Trophoblast cell (in vitro differentiated cells and primary cell): ENCODE measurements around the gene KCNJ6. TPM values are rescaled to one million over a fixed set of nuclear protein-coding genes. Genes with fewer than 3 reads are reported as not detected.

Experiments
- DNase-seq, 2 donors: peaks; one replicate each; pipeline ENCODE4 v3.0.0-alpha.2; 2016
- H2AFZ ChIP-seq: 2 replicates; pipeline ENCODE4 v1.6.1; 2013; ENCODE audit warnings: low read length, moderate library complexity, mild to moderate bottlenecking; ENCODE audit not compliant: insufficient read depth, poor library complexity
- H2AK5ac ChIP-seq: 2 replicates; pipeline ENCODE4 v1.6.1; 2013; ENCODE audit warnings: mild to moderate bottlenecking, low read length
- H2BK120ac ChIP-seq: 2 replicates; pipeline ENCODE4 v1.6.1; 2013; ENCODE audit warnings: low read length, mild to moderate bottlenecking, moderate library complexity; ENCODE audit not compliant: insufficient read depth, poor library complexity
- H2BK12ac ChIP-seq: 2 replicates; pipeline ENCODE4 v1.6.1; 2013; ENCODE audit warnings: mild to moderate bottlenecking, low read length, moderate library complexity
- H2BK5ac ChIP-seq: 2 replicates; pipeline ENCODE4 v1.6.1; 2013; ENCODE audit warnings: low read length, low read depth, moderate library complexity, mild to moderate bottlenecking; ENCODE audit not compliant: poor library complexity
- H3K14ac ChIP-seq: 2 replicates; pipeline ENCODE4 v1.6.1; 2013; ENCODE audit warnings: mild to moderate bottlenecking, low read length
- H3K18ac ChIP-seq: 2 replicates; pipeline ENCODE4 v1.6.1; 2013; ENCODE audit warnings: mild to moderate bottlenecking, low read length
- H3K23ac ChIP-seq: 2 replicates; pipeline ENCODE4 v1.6.1; 2013; ENCODE audit warnings: low read length
- H3K27ac ChIP-seq: 2 replicates; pipeline ENCODE4 v1.5.1; 2013; ENCODE audit warnings: low read depth, mild to moderate bottlenecking, inconsistent platforms, low read length, moderate library complexity
- H3K27me3 ChIP-seq: 2 replicates; pipeline ENCODE4 v1.6.1; 2013; ENCODE audit warnings: inconsistent platforms, mild to moderate bottlenecking, low read length, moderate library complexity; ENCODE audit not compliant: insufficient read depth
- H3K36me3 ChIP-seq, 2 experiments: 1 replicate in 1 of 2; 2 replicates in 1 of 2; pipeline ENCODE4 v1.6.1; 2013; ENCODE audit warnings: low read length in 2 of 2, mild to moderate bottlenecking in 2 of 2, moderate library complexity in 1 of 2; ENCODE audit not compliant: insufficient read depth in 2 of 2, control insufficient read depth in 1 of 2
- H3K4ac ChIP-seq: 2 replicates; pipeline ENCODE4 v1.6.1; 2013; ENCODE audit warnings: low read depth, mild to moderate bottlenecking, low read length, moderate library complexity
- H3K4me1 ChIP-seq, 2 experiments: 1 replicate in 1 of 2; 2 replicates in 1 of 2; pipeline ENCODE4 v1.6.1; 2013; ENCODE audit warnings: low read length in 2 of 2, mild to moderate bottlenecking in 2 of 2, moderate library complexity in 1 of 2; ENCODE audit not compliant: insufficient read depth in 2 of 2, control insufficient read depth in 1 of 2
- H3K4me2 ChIP-seq: 2 replicates; pipeline ENCODE4 v1.6.1; 2013; ENCODE audit warnings: inconsistent platforms, mild to moderate bottlenecking, low read length, moderate library complexity
- H3K4me3 ChIP-seq: 2 replicates; pipeline ENCODE4 v1.5.1; 2013; ENCODE audit warnings: mild to moderate bottlenecking, low read depth, low read length, inconsistent platforms
- H3K79me1 ChIP-seq: one replicate; pipeline ENCODE4 v1.6.1; 2013; ENCODE audit warnings: low read length
- H3K79me2 ChIP-seq: 2 replicates; pipeline ENCODE4 v1.6.1; 2013; ENCODE audit warnings: low read length, mild to moderate bottlenecking; ENCODE audit not compliant: control insufficient read depth, insufficient read depth, poor library complexity
- H3K9ac ChIP-seq: 2 replicates; pipeline ENCODE4 v1.6.1; 2013; ENCODE audit warnings: mild to moderate bottlenecking, low read length
- H3K9me3 ChIP-seq: 2 replicates; pipeline ENCODE4 v1.6.1; 2013; ENCODE audit warnings: low read depth, mild to moderate bottlenecking, control low read depth, inconsistent platforms, low read length; ENCODE audit not compliant: insufficient read depth
- H4K12ac ChIP-seq: 2 replicates; pipeline ENCODE4 v1.6.1; 2013; ENCODE audit warnings: low read depth, mild to moderate bottlenecking, low read length, moderate library complexity
- H4K8ac ChIP-seq: 2 replicates; pipeline ENCODE4 v1.6.1; 2013; ENCODE audit warnings: low read depth, mild to moderate bottlenecking, low read length, moderate library complexity
- H4K91ac ChIP-seq: one replicate; pipeline ENCODE4 v1.6.1; 2013; ENCODE audit warnings: low read depth, mild to moderate bottlenecking, low read length, moderate library complexity
- WGBS: extraction: QIAGEN DNeasy Blood & Tissue Kit; methylation state at CpG from one replicate; pipeline ENCODE4 v1.1.7; 2013; ENCODE audit warnings: missing lambda C conversion rate; ENCODE audit not compliant: insufficient read length, insufficient coverage; ENCODE audit errors: extremely low coverage; 5-methylcytosine and 5-hydroxymethylcytosine counted together
- polyA plus RNA-seq: library from polyadenylated mRNA; stranded (reverse); fragments of 200-250 nt; gene quantifications from 2 replicates; pipeline ENCODE4 v1.2.3, GENCODE V29; 2013

KCNJ6 gene, protein sequence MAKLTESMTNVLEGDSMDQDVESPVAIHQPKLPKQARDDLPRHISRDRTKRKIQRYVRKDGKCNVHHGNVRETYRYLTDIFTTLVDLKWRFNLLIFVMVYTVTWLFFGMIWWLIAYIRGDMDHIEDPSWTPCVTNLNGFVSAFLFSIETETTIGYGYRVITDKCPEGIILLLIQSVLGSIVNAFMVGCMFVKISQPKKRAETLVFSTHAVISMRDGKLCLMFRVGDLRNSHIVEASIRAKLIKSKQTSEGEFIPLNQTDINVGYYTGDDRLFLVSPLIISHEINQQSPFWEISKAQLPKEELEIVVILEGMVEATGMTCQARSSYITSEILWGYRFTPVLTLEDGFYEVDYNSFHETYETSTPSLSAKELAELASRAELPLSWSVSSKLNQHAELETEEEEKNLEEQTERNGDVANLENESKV
- 0.10 TPM in 2 replicates for polyA plus RNA-seq

DNA sequence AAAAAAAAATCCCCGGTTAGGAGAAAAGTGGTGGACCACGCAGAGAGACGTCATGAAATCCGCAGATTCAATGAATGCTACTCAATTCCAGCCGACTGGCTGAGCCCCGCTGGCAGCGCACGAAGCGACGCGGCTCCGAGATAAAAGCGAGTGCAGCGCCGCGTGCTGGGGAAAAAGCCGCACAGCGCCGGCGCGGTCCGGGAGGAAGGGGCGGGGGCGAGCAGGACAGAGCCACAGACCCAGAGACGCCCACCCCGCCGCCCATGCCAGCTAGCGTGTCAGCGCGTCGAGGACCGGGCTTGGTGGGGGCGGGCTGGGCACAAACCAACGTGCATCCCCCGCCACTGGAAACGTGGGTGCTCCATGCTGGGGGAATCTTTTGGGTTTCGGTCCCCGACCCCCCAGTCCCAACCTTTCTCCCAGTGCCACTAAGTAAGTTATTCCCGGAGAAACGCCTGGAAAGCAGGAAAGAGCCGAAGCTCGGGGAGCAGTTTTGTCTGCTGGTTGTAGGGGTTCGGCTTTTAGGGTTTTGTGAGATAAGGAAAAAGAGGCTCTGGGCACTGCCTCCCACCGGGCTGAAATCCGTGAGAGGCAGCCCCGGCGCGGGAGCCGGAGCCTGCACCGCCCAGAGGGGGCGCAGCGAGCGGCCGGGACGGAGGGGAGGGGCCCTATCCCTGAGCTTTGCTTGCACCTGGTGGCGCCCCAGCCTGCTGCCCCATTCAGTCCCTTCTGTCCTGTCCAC, at the start of gene KCNJ6:
Gene KCNJ6 (minus strand): TSS at position 148 of the 742 bp plus-strand sequence. CDS start 75,775 bp downstream, outside the sequence.
- H3K4me1 ChIP-seq: peaks cover 0 to 7% of the 10 kb centered on the region in 2 experiments
- no peaks in the 10 kb centered on the region for H3K79me2 ChIP-seq
- H3K14ac ChIP-seq: no peak within 1 kb of the TSS
- H3K36me3 ChIP-seq: no peaks in the 10 kb centered on the region
- peak; percentile 42 to 64 for DNase-seq
- H3K4me3 ChIP-seq: peak within 1 kb of the TSS; percentile 67
- WGBS: no CpG with 5 or more reads among the region's 56 CpGs
- H3K18ac ChIP-seq: no peak within 1 kb of the TSS
- H3K4me2 ChIP-seq: peak within 1 kb of the TSS; percentile 96
- H4K91ac ChIP-seq: no peak within 1 kb of the TSS
- peak within 1 kb of the TSS; percentile 16 for H4K8ac ChIP-seq
- no peak within 1 kb of the TSS for H2BK120ac ChIP-seq
- H2BK12ac ChIP-seq: no peak within 1 kb of the TSS
- H3K27ac ChIP-seq: no peak within 1 kb of the TSS
- no peaks in the 10 kb centered on the region for H3K9me3 ChIP-seq
- H2AK5ac ChIP-seq: no peak within 1 kb of the TSS
- H2AFZ ChIP-seq: peak within 1 kb of the TSS; percentile 69
- no peak within 1 kb of the TSS for H2BK5ac ChIP-seq
- peaks cover 11% of the 10 kb centered on the region for H3K27me3 ChIP-seq
- H3K79me1 ChIP-seq: no peaks in the 10 kb centered on the region
- no peak within 1 kb of the TSS for H4K12ac ChIP-seq
- no peak within 1 kb of the TSS for H3K23ac ChIP-seq
- no peak within 1 kb of the TSS for H3K4ac ChIP-seq
- peak within 1 kb of the TSS; percentile 42 for H3K9ac ChIP-seq

GRCh38 chr21:37965088-37965805, 49.0 kb upstream of the KCNJ6 start:
- Histone ChIP-seq H3K14ac (no peak overlapping the region), H2BK120ac (no peak overlapping the region), H4K91ac (no peak overlapping the region), H3K27ac (no peak overlapping the region), H2BK12ac (no peak overlapping the region), H3K9me3 (peaks cover 2% of the 10 kb centered on the region), H3K9ac (no peak overlapping the region), H3K18ac (no peak overlapping the region), H3K4me2 (no peak overlapping the region), H2BK5ac (no peak overlapping the region), H2AK5ac (no peak overlapping the region), H3K27me3 (no peaks in the 10 kb centered on the region), H4K8ac (no peak overlapping the region), H3K79me2 (no peaks in the 10 kb centered on the region), H3K36me3 (no peaks in the 10 kb centered on the region), H3K23ac (no peak overlapping the region), H3K4me1 (no peaks in the 10 kb centered on the region), H3K4ac (no peak overlapping the region), H3K79me1 (no peaks in the 10 kb centered on the region), H4K12ac (no peak overlapping the region), H2AFZ (no peak overlapping the region), H3K4me3 (no peak overlapping the region)
- WGBS: no CpG with 5 or more reads among the region's 11 CpGs
- no peak for DNase-seq

DNA sequence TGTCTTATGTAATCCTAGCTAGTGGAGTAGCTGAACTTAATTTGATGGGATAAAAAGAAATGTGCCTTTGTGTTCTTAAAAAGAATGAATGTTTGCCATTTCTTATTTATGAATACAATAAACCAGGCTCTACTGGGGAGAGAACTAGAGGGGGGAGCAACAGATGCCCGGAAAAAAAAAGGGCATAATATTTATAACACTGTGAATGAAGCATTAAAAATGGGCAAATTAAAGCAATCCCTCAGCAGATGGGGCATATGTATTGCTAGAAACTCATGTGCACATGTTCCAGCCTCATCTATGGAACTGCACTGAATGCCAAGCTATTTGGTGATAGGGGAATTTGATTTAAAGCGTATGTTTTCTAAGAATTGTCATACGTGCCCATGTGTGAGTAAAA, 42.3 kb upstream of the KCNJ6 start:
- Histone ChIP-seq H2BK12ac (no peak overlapping the region), H3K14ac (no peak overlapping the region), H3K27me3 (no peaks in the 10 kb centered on the region), H2AK5ac (no peak overlapping the region), H3K9ac (no peak overlapping the region), H3K36me3 (no peaks in the 10 kb centered on the region), H2BK5ac (no peak overlapping the region), H2AFZ (no peak overlapping the region), H2BK120ac (no peak overlapping the region), H3K18ac (no peak overlapping the region), H3K4me1 (no peaks in the 10 kb centered on the region), H3K79me2 (no peaks in the 10 kb centered on the region), H3K4me2 (no peak overlapping the region), H3K4ac (no peak overlapping the region), H3K4me3 (no peak overlapping the region), H3K27ac (no peak overlapping the region), H4K91ac (no peak overlapping the region), H3K79me1 (no peaks in the 10 kb centered on the region), H4K12ac (no peak overlapping the region), H3K23ac (no peak overlapping the region), H4K8ac (no peak overlapping the region), H3K9me3 (no peaks in the 10 kb centered on the region)
- no CpG with 5 or more reads among the region's 3 CpGs for WGBS
- no peak for DNase-seq

GRCh38 chr21:37956772-37957171, 40.5 kb upstream of the KCNJ6 start:
- Histone ChIP-seq H2BK12ac (no peak overlapping the region), H3K27ac (no peak overlapping the region), H2BK120ac (no peak overlapping the region), H3K4me2 (no peak overlapping the region), H3K9ac (no peak overlapping the region), H3K79me1 (no peaks in the 10 kb centered on the region), H4K12ac (no peak overlapping the region), H2BK5ac (no peak overlapping the region), H3K36me3 (no peaks in the 10 kb centered on the region), H3K27me3 (no peaks in the 10 kb centered on the region), H4K91ac (no peak overlapping the region), H4K8ac (no peak overlapping the region), H3K18ac (no peak overlapping the region), H3K79me2 (no peaks in the 10 kb centered on the region), H2AFZ (no peak overlapping the region), H3K14ac (no peak overlapping the region), H3K4ac (no peak overlapping the region), H3K23ac (no peak overlapping the region), H2AK5ac (no peak overlapping the region), H3K4me3 (no peak overlapping the region), H3K4me1 (no peaks in the 10 kb centered on the region), H3K9me3 (no peaks in the 10 kb centered on the region)
- peak in 1 of 2 donors; percentile 3 for DNase-seq
- no CpG with 5 or more reads among the region's 9 CpGs for WGBS
